GM23248 (cell line): ENCODE results near the gene ALDH6A1.

Experiments used
- EZH2 ChIP-seq: fragments of 200-600 bp; sonication (generic); IDR thresholded peaks from 2 replicates; pipeline ENCODE4 v1.6.1; 2018; ENCODE audit warnings: antibody characterized with exemption, mild to moderate bottlenecking; ENCODE audit not compliant: insufficient read depth, poor library complexity, severe bottlenecking
- EZH2phosphoT487 ChIP-seq: fragments of 200-600 bp; sonication (generic); IDR thresholded peaks from 2 replicates; pipeline ENCODE4 v1.6.1; 2018; ENCODE audit warnings: antibody characterized with exemption, moderate library complexity, mild to moderate bottlenecking, low read depth; ENCODE audit not compliant: insufficient read depth

GRCh38 chr14:74035556-74035955 is 48.7 kb downstream of the ALDH6A1 start:
- TF ChIP-seq EZH2phosphoT487 (no peak), EZH2 (no peak)
